Epithelial cell of proximal tubule (primary cell): Measurements from ENCODE around the gene DPEP2. TPM values are rescaled to one million over a fixed set of nuclear protein-coding genes. Genes with fewer than 3 reads are reported as not detected.
"Not testable (repeated sequence)": the region's sequence is repeated elsewhere in the genome, so short reads cannot be mapped to it uniquely, and the experiment has no call there.

ENCODE experiments used
- DNase-seq: peaks from one replicate; pipeline ENCODE4 v3.0.0-alpha.2; 2011; ENCODE audit warnings: low read depth
- H3K4me3 ChIP-seq: 2 replicates; pipeline ENCODE4 v1.5.1; 2011; ENCODE audit warnings: low read depth, mild to moderate bottlenecking, low read length
- CTCF ChIP-seq: conservative IDR thresholded peaks from 2 replicates; pipeline ENCODE4 v1.5.1; 2012; ENCODE audit warnings: low read depth, mild to moderate bottlenecking, low read length
- total RNA-seq: library from RNA; depleted of rRNA; stranded (reverse); fragments of >200 nt; gene quantifications from 2 replicates; pipeline ENCODE4 v1.2.3, GENCODE V29; 2015

DPEP2 gene
- total RNA-seq, 1 donor from 2014 or later = not detected

GRCh38 chr16:68019167-68019680 is 19.9 kb upstream of the DPEP2 start:
- no peak overlapping the region for H3K4me3 ChIP-seq
- no peak for TF ChIP-seq CTCF
- DNase-seq = no peak

GRCh38 chr16:68015681-68016080 is 16.4 kb upstream of the DPEP2 start, which contains the start of gene DPEP2NB:
DPEP2NB (minus strand) TSS chr16:68015911; CDS start chr16:68015770, 141 bp downstream.
- no peak for DNase-seq
- no peak within 1 kb of the TSS for H3K4me3 ChIP-seq
- TF ChIP-seq CTCF = no peak

GRCh38 chr16:68013440-68013839 is 14.2 kb upstream of the DPEP2 start:
- H3K4me3 ChIP-seq = no peak overlapping the region
- TF ChIP-seq CTCF = no peak
- DNase-seq = no peak

GRCh38 chr16:68009872-68010271 is 10.6 kb upstream of the DPEP2 start:
- DNase-seq, H3K4me3 ChIP-seq: not testable (repeated sequence)

- no peak for DNase-seq
- no peak overlapping the region for H3K4me3 ChIP-seq
- TF ChIP-seq CTCF = no peak
Measured at GRCh38 chr16:68009157-68009735, 10.0 kb upstream of the DPEP2 start.

- no peak for TF ChIP-seq CTCF
- no peak for DNase-seq
- H3K4me3 ChIP-seq = no peak overlapping the region
Measured at GRCh38 chr16:68005786-68006286, 6.6 kb upstream of the DPEP2 start.

- no peak overlapping the region for H3K4me3 ChIP-seq
- TF ChIP-seq CTCF = no peak
- DNase-seq = no peak
Measured at GRCh38 chr16:68005211-68005610, 5.9 kb upstream of the DPEP2 start.
